AG09309 (cell line): ENCODE data around the gene ALG8.
"Not testable (repeated sequence)": the region's sequence is repeated elsewhere in the genome, so short reads cannot be mapped to it uniquely, and the experiment has no call there.

Experiments used
- DNase-seq: peaks from one replicate; pipeline ENCODE4 v3.0.0-alpha.2; 2010; ENCODE audit warnings: low read depth
- H3K4me3 ChIP-seq: 2 replicates; pipeline ENCODE4 v1.5.1; 2011; ENCODE audit warnings: mild to moderate bottlenecking, low read depth, low read length, moderate library complexity; ENCODE audit not compliant: control insufficient read depth
- TF ChIP-seq, protein P1 (sequence below): IDR thresholded peaks from 2 replicates; pipeline ENCODE4 v1.5.1; 2011; ENCODE audit warnings: mild to moderate bottlenecking, low read depth, low read length, inconsistent platforms; ENCODE audit not compliant: insufficient read depth, control insufficient read depth; ENCODE audit errors: missing control alignments

The ALG8 gene

DNA sequence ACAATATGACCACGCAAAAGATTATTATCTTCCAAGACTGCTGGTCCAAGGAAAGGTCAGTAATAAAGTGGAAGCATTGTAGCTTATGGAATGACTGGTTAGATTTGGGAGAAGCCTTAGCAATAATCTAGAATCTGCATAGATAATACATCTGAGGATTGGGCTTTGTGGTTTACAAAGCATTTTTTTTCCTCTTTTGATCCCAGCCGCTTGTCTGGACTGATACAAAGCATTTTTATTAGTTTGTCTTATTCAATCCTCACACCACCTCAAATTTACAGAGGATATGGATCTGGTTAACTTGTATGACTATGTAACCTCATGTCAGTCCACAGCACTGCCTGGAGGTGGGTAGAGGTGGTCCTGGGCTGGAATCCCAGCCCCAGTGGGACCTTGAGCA lies 76.8 kb downstream of the ALG8 start:
- DNase-seq = no peak
- TF ChIP-seq, protein P1, sequence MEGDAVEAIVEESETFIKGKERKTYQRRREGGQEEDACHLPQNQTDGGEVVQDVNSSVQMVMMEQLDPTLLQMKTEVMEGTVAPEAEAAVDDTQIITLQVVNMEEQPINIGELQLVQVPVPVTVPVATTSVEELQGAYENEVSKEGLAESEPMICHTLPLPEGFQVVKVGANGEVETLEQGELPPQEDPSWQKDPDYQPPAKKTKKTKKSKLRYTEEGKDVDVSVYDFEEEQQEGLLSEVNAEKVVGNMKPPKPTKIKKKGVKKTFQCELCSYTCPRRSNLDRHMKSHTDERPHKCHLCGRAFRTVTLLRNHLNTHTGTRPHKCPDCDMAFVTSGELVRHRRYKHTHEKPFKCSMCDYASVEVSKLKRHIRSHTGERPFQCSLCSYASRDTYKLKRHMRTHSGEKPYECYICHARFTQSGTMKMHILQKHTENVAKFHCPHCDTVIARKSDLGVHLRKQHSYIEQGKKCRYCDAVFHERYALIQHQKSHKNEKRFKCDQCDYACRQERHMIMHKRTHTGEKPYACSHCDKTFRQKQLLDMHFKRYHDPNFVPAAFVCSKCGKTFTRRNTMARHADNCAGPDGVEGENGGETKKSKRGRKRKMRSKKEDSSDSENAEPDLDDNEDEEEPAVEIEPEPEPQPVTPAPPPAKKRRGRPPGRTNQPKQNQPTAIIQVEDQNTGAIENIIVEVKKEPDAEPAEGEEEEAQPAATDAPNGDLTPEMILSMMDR = no peak
- H3K4me3 ChIP-seq = no peak overlapping the region

DNA sequence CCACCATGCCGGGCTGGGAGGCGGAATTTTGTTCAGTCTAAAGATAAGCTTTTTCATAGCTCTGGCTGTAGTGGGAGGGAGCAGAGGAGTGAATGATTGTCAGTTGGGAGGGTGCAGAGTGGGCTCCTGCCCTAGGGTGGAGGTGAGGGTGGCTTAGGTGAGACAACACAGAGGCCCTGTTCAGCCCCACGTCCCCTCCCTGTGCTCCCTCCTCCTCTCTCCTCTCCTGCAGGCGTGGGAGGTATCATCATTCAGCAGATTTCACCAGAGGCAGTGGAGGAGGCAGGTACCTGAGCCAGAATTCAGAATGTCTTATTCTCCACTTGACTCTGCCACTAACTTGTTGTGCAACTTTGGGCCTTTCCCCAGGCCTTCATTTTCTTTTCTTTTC lies 77.5 kb downstream of the ALG8 start:
- no peak overlapping the region for H3K4me3 ChIP-seq
- DNase-seq = no peak
- TF ChIP-seq, protein P1 = no peak

DNA sequence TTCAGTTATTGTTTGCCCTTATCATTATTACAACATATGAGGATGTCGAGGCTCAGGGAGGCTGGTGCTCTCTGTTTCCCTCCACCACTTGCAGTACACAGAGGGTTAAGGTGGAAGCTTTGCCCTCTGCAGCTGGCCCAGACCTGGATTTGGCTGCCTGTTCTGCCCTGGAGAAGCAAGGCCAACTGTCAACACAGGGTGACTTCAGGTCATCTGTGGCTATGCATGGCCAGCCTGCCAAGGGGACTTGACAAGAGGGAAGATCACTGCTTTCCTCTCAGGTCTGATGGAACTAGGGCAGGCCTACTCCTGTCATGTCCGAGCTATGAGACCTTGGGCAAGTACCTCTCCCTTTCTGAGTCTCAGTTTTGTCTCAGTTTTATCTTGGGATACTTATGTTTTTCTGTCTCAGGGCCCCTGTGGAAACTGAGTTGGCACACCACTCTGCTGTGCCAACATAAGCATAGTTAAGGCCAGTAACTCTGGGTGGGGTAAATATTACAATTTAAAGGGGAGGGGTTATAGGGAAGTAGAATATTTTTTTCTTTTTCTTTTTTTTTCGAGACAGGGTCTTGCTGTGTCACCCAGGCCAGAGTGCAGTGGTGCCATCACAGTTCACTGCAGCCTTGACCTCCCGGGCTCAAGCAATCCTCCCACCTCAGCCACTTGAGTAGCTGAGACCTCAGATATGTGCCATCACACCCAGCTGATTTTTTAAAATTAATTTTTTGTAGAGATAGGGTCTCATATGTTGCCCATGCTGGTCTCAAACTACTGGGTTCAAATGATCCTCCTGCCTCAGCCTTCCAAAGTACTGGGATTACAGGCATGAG lies 78.1 kb downstream of the ALG8 start:
- no peak overlapping the region for H3K4me3 ChIP-seq
- DNase-seq = no peak
- TF ChIP-seq, protein P1 = no peak

DNA sequence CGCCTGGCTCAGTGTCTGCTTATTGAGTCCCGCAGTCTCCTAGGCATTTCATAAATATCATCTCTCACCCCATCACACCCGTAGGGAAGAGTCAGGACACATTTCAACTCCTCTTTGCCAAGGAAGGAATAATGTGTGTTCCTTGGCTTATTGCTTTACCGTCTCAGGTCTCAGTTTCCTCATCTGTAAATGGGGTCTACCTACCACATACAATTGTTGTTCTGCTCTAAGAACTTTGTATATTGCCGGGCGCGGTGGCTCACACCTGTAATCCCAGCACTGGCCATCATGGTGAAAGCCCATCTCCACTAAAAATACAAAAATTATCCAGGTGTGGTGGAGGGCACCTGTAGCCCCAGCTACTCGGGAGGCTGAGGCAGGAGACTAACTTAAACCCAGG lies 78.9 kb downstream of the ALG8 start:
- H3K4me3 ChIP-seq = no peak overlapping the region
- TF ChIP-seq, protein P1 = no peak
- no peak for DNase-seq

DNA sequence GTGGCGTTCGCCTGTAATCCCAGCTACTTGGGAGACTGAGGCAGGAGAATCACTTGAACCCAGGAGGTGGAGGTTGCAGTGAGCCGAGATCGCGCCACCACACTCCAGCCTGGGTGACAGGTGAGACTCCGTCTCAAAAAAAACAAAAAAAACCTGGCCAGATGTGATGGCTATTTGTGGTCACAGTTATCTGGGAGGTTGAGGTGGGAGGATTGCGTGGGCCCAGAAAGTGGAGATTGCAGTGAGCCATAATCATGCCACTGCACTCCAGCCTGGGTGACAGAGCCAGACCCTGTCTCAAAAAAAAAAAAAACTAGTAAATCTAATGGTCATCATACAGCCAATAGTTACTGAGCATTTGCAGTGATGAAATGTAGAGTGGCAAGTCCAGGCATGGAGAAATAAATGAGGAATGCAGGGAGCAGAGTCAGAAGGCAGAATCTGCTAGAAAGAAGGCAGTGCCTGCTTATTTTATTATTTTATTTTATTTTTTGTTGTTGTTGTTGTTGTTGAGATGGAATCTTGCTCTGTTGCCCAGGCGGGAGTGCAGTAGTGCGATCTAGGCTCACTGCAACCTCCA lies 79.6 kb downstream of the ALG8 start:
- not testable (repeated sequence) for H3K4me3 ChIP-seq, DNase-seq

DNA sequence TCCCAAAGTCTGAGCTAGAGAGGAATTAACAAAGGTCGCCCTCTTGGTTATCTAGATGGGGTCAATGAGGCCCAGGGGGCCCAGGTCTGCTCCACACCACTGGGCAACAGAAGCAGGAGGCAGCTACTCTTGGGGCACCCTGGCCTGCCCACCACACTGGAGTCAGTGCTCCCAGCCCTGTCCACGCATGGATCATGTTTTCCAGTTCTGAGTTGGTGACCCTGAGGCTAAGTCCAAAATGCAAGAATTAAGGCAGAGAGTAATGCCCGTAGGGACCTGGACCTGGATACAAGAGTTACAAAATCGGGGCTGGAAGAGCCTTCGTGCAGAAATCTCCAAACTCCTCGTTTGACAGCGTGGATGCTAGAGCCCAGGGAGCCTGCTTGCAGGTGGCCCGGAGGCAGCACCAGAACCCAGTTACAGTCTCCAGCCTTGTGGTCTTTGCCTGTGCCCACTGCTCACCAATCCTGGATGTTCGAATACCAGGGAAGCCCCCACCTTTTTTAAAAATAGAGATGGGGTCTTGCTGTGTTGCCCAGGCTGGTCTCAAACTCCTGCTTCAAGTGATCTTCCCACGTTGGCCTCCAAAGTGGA lies 81.9 kb downstream of the ALG8 start:
- TF ChIP-seq, protein P1 = no peak
- DNase-seq = no peak
- H3K4me3 ChIP-seq = no peak overlapping the region

DNA sequence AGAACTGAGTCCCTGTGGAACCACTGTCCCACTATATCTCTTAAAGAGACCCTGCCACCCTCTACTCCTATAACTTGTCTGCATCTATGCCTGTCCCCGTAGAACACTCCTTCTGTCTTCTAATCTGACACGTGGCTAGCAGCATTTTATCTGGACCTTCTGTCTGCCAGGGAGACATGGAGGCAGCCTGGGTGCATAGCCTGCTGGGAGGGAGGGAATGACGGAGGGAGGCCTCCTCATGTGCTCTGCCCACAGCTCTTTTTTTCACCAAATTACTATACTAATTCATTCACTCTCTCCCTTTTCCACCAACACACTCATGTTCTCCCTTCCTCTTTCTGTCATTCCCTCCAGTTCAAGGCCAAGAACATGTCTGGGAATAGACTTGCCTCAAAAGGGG lies 83.3 kb downstream of the ALG8 start:
- no peak for DNase-seq
- TF ChIP-seq, protein P1 = no peak
- H3K4me3 ChIP-seq = no peak overlapping the region
